ENCODE measurements around the gene PRKCZ.

The PRKCZ gene

DNA sequence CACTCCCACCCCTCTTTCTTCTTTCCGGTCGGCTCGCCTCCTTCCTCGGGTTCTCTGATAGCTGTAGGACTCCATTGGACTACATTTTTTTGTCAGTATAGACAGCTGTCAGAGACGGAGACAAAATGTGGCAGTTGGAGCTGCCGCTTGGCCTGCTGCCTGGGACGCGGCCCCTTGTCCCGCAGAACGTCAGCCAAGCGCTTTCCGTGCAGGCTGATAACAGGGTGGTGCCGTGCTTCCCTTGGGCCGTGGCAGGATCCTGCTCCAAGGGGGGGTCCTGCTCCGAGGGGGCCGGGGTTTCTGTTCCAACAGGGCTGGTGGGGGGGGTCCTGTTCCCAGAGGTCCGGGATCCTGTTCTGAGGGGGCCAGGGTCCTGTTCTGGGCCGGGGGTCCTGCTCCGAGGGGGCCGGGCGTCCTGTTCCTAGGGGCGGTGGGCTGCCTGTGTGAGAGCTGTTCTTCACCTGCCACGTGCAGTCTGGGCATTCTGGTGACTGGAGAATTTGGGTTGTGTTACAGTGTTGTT lies 182.8 kb downstream of the PRKCZ start:
- no peak for DNase-seq

- DNase-seq, result no peak
Observed at GRCh38 chr1:2233468-2233867, 183.3 kb downstream of the PRKCZ start.

GRCh38 chr1:2233997-2234761 lies 184.0 kb downstream of the PRKCZ start:
- peak; percentile 76 for DNase-seq

GRCh38 chr1:2234762-2235113 lies 184.5 kb downstream of the PRKCZ start:
- no peak for DNase-seq

All from activated T-cell treated with anti-CD3 and anti-CD28 coated beads, Interleukin-2, amount 50 U/mL, for 1 hour (primary cell).